NCI-H2171 (cell line): Measurements from ENCODE around the gene MRPS23.

Experiments used
- DNase-seq: peaks from one replicate; lab custom pipeline; 2025; lab: John Stamatoyannopoulos, UW

Gene MRPS23

GRCh38 chr17:57849874-57850754 is at the start of gene MRPS23:
Gene MRPS23 (minus strand): TSS chr17:57850044. CDS start chr17:57850010, 34 bp downstream.
- DNase-seq, result peak; percentile 99

- DNase-seq, result peak; percentile 58
Measured at GRCh38 chr17:57899391-57899790, 49.5 kb upstream of the MRPS23 start.

GRCh38 chr17:57898487-57899311 is 48.9 kb upstream of the MRPS23 start:
- peak; percentile 91 for DNase-seq

- DNase-seq, result no peak
Measured at GRCh38 chr17:57895382-57896060, 45.7 kb upstream of the MRPS23 start.

GRCh38 chr17:57894848-57895247 is 45.0 kb upstream of the MRPS23 start:
- DNase-seq, result no peak

- no peak for DNase-seq
Measured at GRCh38 chr17:57892820-57893595, 43.2 kb upstream of the MRPS23 start.

- DNase-seq, result no peak
Measured at GRCh38 chr17:57892146-57892819, 42.4 kb upstream of the MRPS23 start.

GRCh38 chr17:57890857-57891232 is 41.0 kb upstream of the MRPS23 start:
- DNase-seq, result no peak

- no peak for DNase-seq
Measured at GRCh38 chr17:57889892-57890856, 40.3 kb upstream of the MRPS23 start.

- DNase-seq, result no peak
Measured at GRCh38 chr17:57889252-57889651, 39.4 kb upstream of the MRPS23 start.

GRCh38 chr17:57888311-57889216 is 38.7 kb upstream of the MRPS23 start:
- DNase-seq, result no peak

- no peak for DNase-seq
Measured at GRCh38 chr17:57887161-57887560, 37.3 kb upstream of the MRPS23 start.

GRCh38 chr17:57886020-57886419 is 36.2 kb upstream of the MRPS23 start:
- DNase-seq, result no peak

GRCh38 chr17:57885148-57885915 is 35.5 kb upstream of the MRPS23 start:
- DNase-seq, result no peak

- no peak for DNase-seq
Measured at GRCh38 chr17:57881783-57882351, 32.0 kb upstream of the MRPS23 start.

- DNase-seq, result no peak
Measured at GRCh38 chr17:57881143-57881542, 31.3 kb upstream of the MRPS23 start.

- DNase-seq, result no peak
Measured at GRCh38 chr17:57880086-57880456, 30.2 kb upstream of the MRPS23 start.
